Measurements from ENCODE around the gene DMAC2. TPM values are rescaled to one million over a fixed set of nuclear protein-coding genes. Genes with fewer than 3 reads are reported as not detected.

Gene DMAC2
- total and polyA plus RNA-seq, 2 donors (not counting 3 experiments of a cell fraction or from before 2014, with no cell fraction given) = 65.4 to 137 TPM

DNA sequence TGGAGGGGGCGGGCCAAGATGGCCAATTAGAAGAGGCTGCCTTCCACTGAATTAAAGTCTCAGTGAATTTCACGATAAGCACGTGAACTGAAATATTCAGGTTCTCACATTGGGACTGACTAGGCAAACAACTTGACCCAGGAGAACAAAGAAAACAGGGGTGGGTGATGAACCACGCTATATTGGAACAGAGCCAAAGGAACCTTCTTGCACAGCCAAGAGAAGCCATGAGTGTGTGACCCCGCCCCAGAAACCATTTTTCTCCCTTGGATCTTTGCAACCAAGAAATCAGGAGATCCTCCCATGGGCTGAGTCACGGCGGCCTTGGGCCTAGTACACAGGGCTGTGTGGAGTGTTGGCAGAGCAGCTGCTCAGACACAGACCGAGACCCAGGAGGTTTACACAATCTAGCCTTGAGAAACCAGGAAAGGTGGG lies 40.1 kb upstream of the DMAC2 start:
- H3K9ac ChIP-seq (replicated peaks; ENCODE audit: extremely low read depth, insufficient read depth, low read length) = peak overlapping the region; percentile 99
- intact Hi-C loops (cut with micrococcal nuclease) = loop anchor here (1.0 kb wide), 4 partner anchors 23 to 154 kb away; no protein-coding TSS in a partner anchor
- dilution Hi-C loops (cut with MboI; ENCODE audit: extremely low pct_ligation_motif_present, low sequenced_read_pairs) = no loop called here
- CTCF ChIA-PET = interaction anchor here (0.8 to 4.8 kb wide), 14 partner anchors 17 to 144 kb away, joined by 3 to 42 read pairs (median 4); partner anchors contain the start of gene DMAC2
- H4K20me1 ChIP-seq (replicated peaks; ENCODE audit: control insufficient read depth, extremely low read depth, insufficient read depth, low read length) = no peaks in the 10 kb centered on the region
- H3K27ac ChIP-seq (ENCODE audit: insufficient read depth, low read depth, low read length) = peak overlapping the region; percentile 97
- DNase-seq (ENCODE audit: low read depth, low spot score) (peak; percentile 98), FAIRE-seq (no peak)
- no peaks in the 10 kb centered on the region for H3K9me1 ChIP-seq (replicated peaks; ENCODE audit: control insufficient read depth, extremely low read depth, insufficient read depth, low read length)
- H3K79me2 ChIP-seq (ENCODE audit: control insufficient read depth, insufficient read depth, low read length) = peaks cover 29% of the 10 kb centered on the region
- POLR2A ChIA-PET = interaction anchor here (0.8 to 2.6 kb wide), 7 partner anchors 23 to 69 kb away, joined by 3 to 38 read pairs (median 5); no protein-coding TSS in a partner anchor
- no peaks in the 10 kb centered on the region for H3K9me3 ChIP-seq (replicated peaks; ENCODE audit: control insufficient read depth, insufficient read depth, low read length)
- H3K4me3 ChIP-seq (replicated peaks in 1 of 3; ENCODE audit: insufficient read depth in 1 of 3, low read depth in 1 of 3, low read length in 3 of 3) = peak overlapping the region in 2 of 3 experiments; percentile 56 to 98
- peaks cover 37% of the 10 kb centered on the region for H3K4me1 ChIP-seq (ENCODE audit: control insufficient read depth, extremely low read depth, insufficient read depth, low read length)
- TF ChIP-seq EZH2 (IDR thresholded peaks at IDR 0.05; ENCODE audit: borderline replicate concordance, low read depth, low read length, severe bottlenecking) (no peak), MAX (IDR thresholded peaks at IDR 0.05; ENCODE audit: insufficient read depth, insufficient read length) (no peak), POLR2A (IDR thresholded peaks at IDR 0.05; ENCODE audit: low read depth, low read length) (peak; percentile 96), MYC (IDR thresholded peaks at IDR 0.05; ENCODE audit: low read depth, low read length) (no peak), GATA2 (IDR thresholded peaks at IDR 0.05; ENCODE audit: insufficient read depth, insufficient read length, low read depth, low read length) (no peak), POLR2AphosphoS5 (IDR thresholded peaks at IDR 0.05; ENCODE audit: insufficient read depth, low read depth, low read length) (peak; percentile 86), JUN (IDR thresholded peaks at IDR 0.05; ENCODE audit: borderline replicate concordance, insufficient read depth, insufficient read length, low read depth) (peak; percentile 29), FOS (IDR thresholded peaks at IDR 0.05; ENCODE audit: borderline replicate concordance, insufficient read depth, low read length) (peak; percentile 83)
- no TSS peak for BruUV-seq (replicated peaks)
- H3K36me3 ChIP-seq (ENCODE audit: control insufficient read depth in 2 of 2, extremely low read depth in 1 of 2, insufficient read depth in 2 of 2, low read length in 2 of 2) = no peaks in the 10 kb centered on the region
- H3K4me2 ChIP-seq (ENCODE audit: insufficient read depth, low read length) = peak overlapping the region; percentile 98
- H2AFZ ChIP-seq (ENCODE audit: low read depth, low read length) = peak overlapping the region; percentile 53
- H3K27me3 ChIP-seq (ENCODE audit: control insufficient read depth in 2 of 2, insufficient read depth in 2 of 2, low read length in 2 of 2) = peaks cover under 1 to 3% of the 10 kb centered on the region in 2 experiments

Measured in endothelial cell of umbilical vein (primary cell).